PC-9 (cell line): ENCODE results near the gene TUG1.

Source experiments
- EZH2 ChIP-seq: fragments of 200-600 bp; sonication (generic); IDR thresholded peaks from 2 replicates; pipeline ENCODE4 v1.8.0; 2017; ENCODE audit warnings: antibody characterized with exemption, low read depth
- TF ChIP-seq, protein P1 (sequence below): fragments of 200-600 bp; sonication (generic); conservative IDR thresholded peaks from 2 replicates; pipeline ENCODE4 v1.6.1; 2017; ENCODE audit warnings: mixed run types, antibody characterized with exemption, mild to moderate bottlenecking, moderate library complexity

DNA sequence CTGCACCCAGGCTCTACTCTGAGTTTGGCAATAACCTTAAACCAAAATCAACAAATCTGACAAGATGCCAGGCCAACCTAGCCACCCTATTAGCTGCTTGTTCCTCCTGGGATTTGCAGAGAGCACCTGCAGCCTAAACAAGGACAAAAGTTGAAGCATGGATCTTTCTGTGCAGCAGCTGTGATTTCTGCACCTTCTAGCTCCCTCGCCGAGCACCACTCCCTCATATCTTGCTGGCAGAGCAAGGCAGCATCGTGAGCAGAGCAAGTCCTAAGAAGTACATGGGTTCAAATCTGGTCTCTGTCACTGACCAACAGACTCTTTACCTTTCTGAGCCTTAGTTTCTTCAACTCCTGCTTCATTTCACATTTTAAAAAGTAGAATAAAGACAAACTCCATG, 38.8 kb upstream of the TUG1 start:
- TF ChIP-seq, protein P1, sequence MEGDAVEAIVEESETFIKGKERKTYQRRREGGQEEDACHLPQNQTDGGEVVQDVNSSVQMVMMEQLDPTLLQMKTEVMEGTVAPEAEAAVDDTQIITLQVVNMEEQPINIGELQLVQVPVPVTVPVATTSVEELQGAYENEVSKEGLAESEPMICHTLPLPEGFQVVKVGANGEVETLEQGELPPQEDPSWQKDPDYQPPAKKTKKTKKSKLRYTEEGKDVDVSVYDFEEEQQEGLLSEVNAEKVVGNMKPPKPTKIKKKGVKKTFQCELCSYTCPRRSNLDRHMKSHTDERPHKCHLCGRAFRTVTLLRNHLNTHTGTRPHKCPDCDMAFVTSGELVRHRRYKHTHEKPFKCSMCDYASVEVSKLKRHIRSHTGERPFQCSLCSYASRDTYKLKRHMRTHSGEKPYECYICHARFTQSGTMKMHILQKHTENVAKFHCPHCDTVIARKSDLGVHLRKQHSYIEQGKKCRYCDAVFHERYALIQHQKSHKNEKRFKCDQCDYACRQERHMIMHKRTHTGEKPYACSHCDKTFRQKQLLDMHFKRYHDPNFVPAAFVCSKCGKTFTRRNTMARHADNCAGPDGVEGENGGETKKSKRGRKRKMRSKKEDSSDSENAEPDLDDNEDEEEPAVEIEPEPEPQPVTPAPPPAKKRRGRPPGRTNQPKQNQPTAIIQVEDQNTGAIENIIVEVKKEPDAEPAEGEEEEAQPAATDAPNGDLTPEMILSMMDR: no peak
- TF ChIP-seq EZH2: no peak
